Spleen (tissue), 11 donors: ENCODE data around the gene LCOR. TPM values are rescaled to one million over a fixed set of nuclear protein-coding genes. Genes with fewer than 3 reads are reported as not detected.
A peak's percentile ranks its signal among the peaks of the same experiment; 100 is the strongest.

Experiments used
- DNase-seq: peaks from one replicate; pipeline ENCODE4 v3.0.0-alpha.2; 2020
- H3K27ac ChIP-seq, 8 donors: fragments of 200-600 bp; sonication (generic) in 7 of 8; 1 replicate in 4 of 8; 2 replicates in 4 of 8; pipeline versions ENCODE4 v1.5.0 to v1.8.0; 2016 to 2021; ENCODE audit warnings: inconsistent platforms in 4 of 8, mild to moderate bottlenecking in 4 of 8, moderate library complexity in 1 of 8
- H3K27me3 ChIP-seq, 7 donors: fragments of 200-600 bp; sonication (generic) in 6 of 7; replicated peaks in 1 of 7; 1 replicate in 4 of 7; 2 replicates in 3 of 7; pipeline versions ENCODE4 v1.5.0 to v1.8.0; 2016 to 2021; ENCODE audit warnings: inconsistent platforms in 3 of 7, mild to moderate bottlenecking in 1 of 7
- H3K36me3 ChIP-seq, 6 donors: fragments of 200-600 bp; sonication (generic) in 5 of 6; 1 replicate in 4 of 6; 2 replicates in 2 of 6; pipeline versions ENCODE4 v1.5.0 to v1.8.0; 2016 to 2021; ENCODE audit warnings: inconsistent platforms in 2 of 6
- H3K4me1 ChIP-seq, 6 donors: fragments of 200-600 bp; sonication (generic) in 5 of 6; 1 replicate in 3 of 6; 2 replicates in 3 of 6; pipeline versions ENCODE4 v1.5.0 to v1.8.0; 2016 to 2021; ENCODE audit warnings: inconsistent platforms in 3 of 6
- H3K4me3 ChIP-seq, 8 donors: fragments of 200-600 bp; sonication (generic) in 7 of 8; 1 replicate in 4 of 8; 2 replicates in 4 of 8; pipeline versions ENCODE4 v1.5.0 to v1.8.0; 2016 to 2021; ENCODE audit warnings: inconsistent platforms in 4 of 8, mild to moderate bottlenecking in 4 of 8, moderate library complexity in 2 of 8
- H3K9me3 ChIP-seq, 8 donors: fragments of 200-600 bp; sonication (generic) in 7 of 8; 1 replicate in 4 of 8; 2 replicates in 4 of 8; pipeline versions ENCODE4 v1.5.0 to v1.8.0; 2016 to 2021; ENCODE audit warnings: inconsistent platforms in 4 of 8
- CTCF ChIP-seq, 11 experiments: fragments of 200-600 bp in 7 of 11; fragments of 450-650 bp in 4 of 11; sonication (generic) in 4 of 11; IDR thresholded peaks in 8 of 11; conservative IDR thresholded peaks in 3 of 11; 1 replicate in 7 of 11; 2 replicates in 4 of 11; pipeline versions ENCODE4 v1.4.0 to v1.8.0; 2016 to 2021; ENCODE audit warnings: antibody characterized with exemption in 11 of 11, inconsistent platforms in 4 of 11, mild to moderate bottlenecking in 1 of 11
- POLR2A ChIP-seq, 3 donors: fragments of 450-650 bp; IDR thresholded peaks; one replicate each; pipeline ENCODE4 v1.5.1; 2017; ENCODE audit warnings: antibody characterized with exemption in 3 of 3, mild to moderate bottlenecking in 1 of 3
- POLR2AphosphoS5 ChIP-seq, 3 donors: sonication (generic); formaldehyde crosslinking; IDR thresholded peaks; one replicate each; pipeline ENCODE4 v1.5.1; 2017; ENCODE audit warnings: antibody characterized with exemption in 3 of 3
- WGBS, 5 donors: extraction: QIAGEN DNeasy Blood & Tissue Kit in 3 of 5; methylation state at CpG; one replicate each; pipeline versions ENCODE4 v1.1.5 to v1.1.7; 2013 to 2018; 5-methylcytosine and 5-hydroxymethylcytosine counted together
- intact Hi-C: fragments of 100-400 bp; cut with DNase I; formaldehyde crosslinking; loops from one replicate; pipeline ENCODE4 v1.15.0; 2023; ENCODE audit warnings: low total_unique reads
- polyA plus RNA-seq, 3 donors: library from polyadenylated mRNA; stranded (reverse); fragments of 200-250 nt; gene quantifications; one replicate each; pipeline ENCODE4 v1.2.1, GENCODE V29; 2013
- total RNA-seq, 7 donors: library from RNA; depleted of rRNA in 3 of 7; stranded (reverse); fragments of >200 nt in 3 of 7; fragmentation: NEBNext Ultra II Directional in 4 of 7; extraction: Animal tissue kit (Norgen Biotek cat#: 25700) in 4 of 7; gene quantifications; one replicate each; pipeline versions ENCODE4 v1.1.0 to v1.2.1, GENCODE V29; 2016 to 2021
- donor health status: healthy with polysubstance abuse.
- donor health status: DM: no; HTN: no; CAD: no; lungs with moderate emphysema.
- donor health status: DM: no; HTN: no; CAD: no.
- donor health status: Bipolar disorder and iron deficiency.
- donor health status: healthy.
- donor health status: DM: no; HTN: no; CAD: no.
- donor health status: DM: yes; HTN: yes; CAD: no.

LCOR gene
- total and polyA plus RNA-seq, 10 donors = 2.2 to 105 (median 47.0) TPM

GRCh38 chr10:96973809-96974747 lies 142.0 kb downstream of the LCOR start:
- intact Hi-C loops = no loop called here
- Histone ChIP-seq H3K9me3 (no peaks in the 10 kb centered on the region), H3K4me1 (peaks cover 0 to 37% (median 16%) of the 10 kb centered on the region in 6 donors), H3K27ac (peak overlapping the region in 5 of 8 donors; percentile 22 to 68 (median 52)), H3K36me3 (no peaks in the 10 kb centered on the region), H3K4me3 (no peak overlapping the region), H3K27me3 (no peaks in the 10 kb centered on the region)
- TF ChIP-seq POLR2A (IDR thresholded peaks at IDR 0.05) (no peak), CTCF (IDR thresholded peaks at IDR 0.05 in 8 of 11, conservative IDR thresholded peaks at IDR 0.05 in 3 of 11) (no peak), POLR2AphosphoS5 (IDR thresholded peaks at IDR 0.05) (no peak)
- DNase-seq = no peak
- 47 to 61% (median 52%) methylated on average over 5 of the region's 5 CpGs for WGBS, 5 donors

GRCh38 chr10:96975136-96975535 lies 143.0 kb downstream of the LCOR start:
- H3K4me1 ChIP-seq = peaks cover 0 to 37% (median 16%) of the 10 kb centered on the region in 6 donors
- no peak overlapping the region for H3K4me3 ChIP-seq
- no peak for DNase-seq
- no peaks in the 10 kb centered on the region for H3K27me3 ChIP-seq
- intact Hi-C loops = no loop called here
- H3K27ac ChIP-seq = peak overlapping the region in 5 of 8 donors; percentile 9 to 53 (median 45)
- peaks cover 0 to 4% (median 0%) of the 10 kb centered on the region in 6 donors for H3K36me3 ChIP-seq
- no peaks in the 10 kb centered on the region for H3K9me3 ChIP-seq
- WGBS, 5 donors = 88 to 97% (median 95%) methylated on average over 2 of the region's 2 CpGs
- TF ChIP-seq POLR2AphosphoS5 (IDR thresholded peaks at IDR 0.05) = no peak
- TF ChIP-seq CTCF (IDR thresholded peaks at IDR 0.05 in 8 of 11, conservative IDR thresholded peaks at IDR 0.05 in 3 of 11) = no peak
- TF ChIP-seq POLR2A (IDR thresholded peaks at IDR 0.05) = no peak

GRCh38 chr10:96978621-96979154 lies 146.6 kb downstream of the LCOR start:
- Histone ChIP-seq H3K27me3 (no peaks in the 10 kb centered on the region), H3K36me3 (peaks cover 0 to 33% (median 23%) of the 10 kb centered on the region in 6 donors), H3K27ac (no peak overlapping the region), H3K4me1 (peaks cover 0 to 15% (median 13%) of the 10 kb centered on the region in 6 donors), H3K4me3 (no peak overlapping the region), H3K9me3 (no peaks in the 10 kb centered on the region)
- DNase-seq = no peak
- WGBS, 5 donors = 74 to 82% (median 80%) methylated on average over 3 of the region's 3 CpGs
- TF ChIP-seq POLR2A (IDR thresholded peaks at IDR 0.05) (no peak), CTCF (IDR thresholded peaks at IDR 0.05 in 8 of 11, conservative IDR thresholded peaks at IDR 0.05 in 3 of 11) (no peak), POLR2AphosphoS5 (IDR thresholded peaks at IDR 0.05) (no peak)
- intact Hi-C loops = no loop called here
